Measurements from ENCODE around the gene DIS3L2. TPM values are rescaled to one million over a fixed set of nuclear protein-coding genes. Genes with fewer than 3 reads are reported as not detected.

The DIS3L2 gene
- total RNA-seq, 1 donor from 2014 or later: 11.8 TPM

GRCh38 chr2:232278534-232278933 lies 317.0 kb downstream of the DIS3L2 start:
- TF ChIP-seq, protein P1, sequence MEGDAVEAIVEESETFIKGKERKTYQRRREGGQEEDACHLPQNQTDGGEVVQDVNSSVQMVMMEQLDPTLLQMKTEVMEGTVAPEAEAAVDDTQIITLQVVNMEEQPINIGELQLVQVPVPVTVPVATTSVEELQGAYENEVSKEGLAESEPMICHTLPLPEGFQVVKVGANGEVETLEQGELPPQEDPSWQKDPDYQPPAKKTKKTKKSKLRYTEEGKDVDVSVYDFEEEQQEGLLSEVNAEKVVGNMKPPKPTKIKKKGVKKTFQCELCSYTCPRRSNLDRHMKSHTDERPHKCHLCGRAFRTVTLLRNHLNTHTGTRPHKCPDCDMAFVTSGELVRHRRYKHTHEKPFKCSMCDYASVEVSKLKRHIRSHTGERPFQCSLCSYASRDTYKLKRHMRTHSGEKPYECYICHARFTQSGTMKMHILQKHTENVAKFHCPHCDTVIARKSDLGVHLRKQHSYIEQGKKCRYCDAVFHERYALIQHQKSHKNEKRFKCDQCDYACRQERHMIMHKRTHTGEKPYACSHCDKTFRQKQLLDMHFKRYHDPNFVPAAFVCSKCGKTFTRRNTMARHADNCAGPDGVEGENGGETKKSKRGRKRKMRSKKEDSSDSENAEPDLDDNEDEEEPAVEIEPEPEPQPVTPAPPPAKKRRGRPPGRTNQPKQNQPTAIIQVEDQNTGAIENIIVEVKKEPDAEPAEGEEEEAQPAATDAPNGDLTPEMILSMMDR (IDR thresholded peaks at IDR 0.05; ENCODE audit: insufficient read depth, low read length, severe bottlenecking): no peak
- Histone ChIP-seq H3K4me3 (ENCODE audit: low read depth, low read length) (no peak overlapping the region), H3K36me3 (ENCODE audit: control insufficient read depth, insufficient read depth, low read length) (no peaks in the 10 kb centered on the region), H3K27me3 (ENCODE audit: control insufficient read depth, insufficient read depth, low read length) (no peaks in the 10 kb centered on the region)
- FAIRE-seq: no peak
- no peak for DNase-seq (ENCODE audit: low read depth)

- FAIRE-seq (no peak), DNase-seq (ENCODE audit: low read depth) (no peak)
- Histone ChIP-seq H3K36me3 (ENCODE audit: control insufficient read depth, insufficient read depth, low read length) (no peaks in the 10 kb centered on the region), H3K27me3 (ENCODE audit: control insufficient read depth, insufficient read depth, low read length) (no peaks in the 10 kb centered on the region), H3K4me3 (ENCODE audit: low read depth, low read length) (no peak overlapping the region)
- TF ChIP-seq, protein P1 (IDR thresholded peaks at IDR 0.05; ENCODE audit: insufficient read depth, low read length, severe bottlenecking): no peak
Observed at GRCh38 chr2:232280341-232280740, 318.8 kb downstream of the DIS3L2 start.

GRCh38 chr2:232281858-232282507 lies 320.5 kb downstream of the DIS3L2 start:
- Histone ChIP-seq H3K4me3 (ENCODE audit: low read depth, low read length) (no peak overlapping the region), H3K36me3 (ENCODE audit: control insufficient read depth, insufficient read depth, low read length) (no peaks in the 10 kb centered on the region), H3K27me3 (ENCODE audit: control insufficient read depth, insufficient read depth, low read length) (no peaks in the 10 kb centered on the region)
- FAIRE-seq (no peak), DNase-seq (ENCODE audit: low read depth) (no peak)
- TF ChIP-seq, protein P1 (IDR thresholded peaks at IDR 0.05; ENCODE audit: insufficient read depth, low read length, severe bottlenecking): no peak

DNA sequence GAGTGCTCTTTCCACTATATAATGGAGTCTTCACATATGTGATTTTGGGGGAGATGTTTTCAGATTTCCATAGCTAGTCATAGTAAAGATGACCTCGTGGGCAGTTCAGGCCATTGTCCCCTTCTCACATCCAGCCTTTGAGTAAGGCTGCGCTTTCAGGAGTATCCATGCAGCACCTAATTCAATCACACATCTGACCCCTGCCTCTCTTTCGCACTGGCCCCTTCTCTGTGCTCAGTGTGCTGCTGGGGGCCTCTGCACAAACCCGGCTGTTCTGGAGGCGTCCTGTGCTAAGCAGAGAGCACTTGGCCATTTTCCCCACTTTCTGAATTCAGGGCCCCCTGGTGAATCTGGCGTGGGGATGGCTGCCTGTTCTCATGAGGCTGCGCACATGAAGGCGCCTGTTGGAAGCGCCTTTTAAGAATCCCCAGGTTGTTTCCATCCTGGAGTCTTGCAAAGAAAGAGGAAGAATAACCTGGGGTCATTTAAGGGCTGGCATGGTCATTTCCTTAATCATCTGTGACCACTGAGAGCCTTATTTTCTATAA lies 321.1 kb downstream of the DIS3L2 start:
- Histone ChIP-seq H3K27me3 (ENCODE audit: control insufficient read depth, insufficient read depth, low read length) (no peaks in the 10 kb centered on the region), H3K36me3 (ENCODE audit: control insufficient read depth, insufficient read depth, low read length) (no peaks in the 10 kb centered on the region), H3K4me3 (ENCODE audit: low read depth, low read length) (no peak overlapping the region)
- DNase-seq (ENCODE audit: low read depth): no peak
- FAIRE-seq: no peak
- TF ChIP-seq, protein P1 (IDR thresholded peaks at IDR 0.05; ENCODE audit: insufficient read depth, low read length, severe bottlenecking): no peak

- TF ChIP-seq, protein P1 (IDR thresholded peaks at IDR 0.05; ENCODE audit: insufficient read depth, low read length, severe bottlenecking): no peak
- Histone ChIP-seq H3K27me3 (ENCODE audit: control insufficient read depth, insufficient read depth, low read length) (no peaks in the 10 kb centered on the region), H3K4me3 (ENCODE audit: low read depth, low read length) (no peak overlapping the region), H3K36me3 (ENCODE audit: control insufficient read depth, insufficient read depth, low read length) (no peaks in the 10 kb centered on the region)
- FAIRE-seq: peak; percentile 94
- peak; percentile 93 for DNase-seq (ENCODE audit: low read depth)
Observed at GRCh38 chr2:232286001-232286868, 324.7 kb downstream of the DIS3L2 start.

Measured in bronchial epithelial cell (primary cell).